Subcutaneous adipose tissue (tissue), 4 donors: ENCODE results near the gene DNASE1L1. TPM values are rescaled to one million over a fixed set of nuclear protein-coding genes. Genes with fewer than 3 reads are reported as not detected.

Experiments used
- small RNA-seq: library from RNA; depleted of rRNA; stranded (forward); fragments of <200 nt; gene quantifications from one replicate; pipeline ENCODE3, GENCODE V24; 2016
- total RNA-seq, 4 donors: library from RNA; depleted of rRNA; stranded (reverse); fragments of >200 nt; gene quantifications; one replicate each; pipeline ENCODE4 v1.1.0, GENCODE V29; 2016
- TF ChIP-seq, protein P1 (sequence below): fragments of 450-650 bp; IDR thresholded peaks from one replicate; pipeline ENCODE4 v1.5.1; 2016; ENCODE audit warnings: low read depth, mild to moderate bottlenecking, control low read depth, antibody characterized with exemption, moderate library complexity

The DNASE1L1 gene
- total RNA-seq, 4 donors from 2014 or later = 22.2 to 42.8 (median 38.0) TPM

DNA sequence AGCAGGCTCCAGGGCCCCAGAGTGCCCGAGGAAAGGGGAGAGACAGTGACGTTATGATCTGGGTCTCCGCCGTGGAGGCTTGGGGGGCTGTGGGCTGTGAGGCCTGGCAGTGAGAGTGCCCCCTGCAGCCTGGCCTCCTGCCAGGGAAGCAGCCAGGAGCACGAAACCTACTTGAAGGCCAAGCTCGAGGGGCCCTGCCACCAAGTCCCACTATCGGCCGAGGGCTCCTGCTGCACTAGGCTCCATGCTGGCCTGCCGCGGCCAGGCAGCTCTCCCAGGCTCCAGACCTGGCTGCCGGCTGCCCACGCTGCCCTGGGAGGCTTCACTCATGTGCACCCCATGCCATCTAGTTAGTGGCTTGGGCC, 53.3 kb downstream of the DNASE1L1 start:
- TF ChIP-seq, protein P1, sequence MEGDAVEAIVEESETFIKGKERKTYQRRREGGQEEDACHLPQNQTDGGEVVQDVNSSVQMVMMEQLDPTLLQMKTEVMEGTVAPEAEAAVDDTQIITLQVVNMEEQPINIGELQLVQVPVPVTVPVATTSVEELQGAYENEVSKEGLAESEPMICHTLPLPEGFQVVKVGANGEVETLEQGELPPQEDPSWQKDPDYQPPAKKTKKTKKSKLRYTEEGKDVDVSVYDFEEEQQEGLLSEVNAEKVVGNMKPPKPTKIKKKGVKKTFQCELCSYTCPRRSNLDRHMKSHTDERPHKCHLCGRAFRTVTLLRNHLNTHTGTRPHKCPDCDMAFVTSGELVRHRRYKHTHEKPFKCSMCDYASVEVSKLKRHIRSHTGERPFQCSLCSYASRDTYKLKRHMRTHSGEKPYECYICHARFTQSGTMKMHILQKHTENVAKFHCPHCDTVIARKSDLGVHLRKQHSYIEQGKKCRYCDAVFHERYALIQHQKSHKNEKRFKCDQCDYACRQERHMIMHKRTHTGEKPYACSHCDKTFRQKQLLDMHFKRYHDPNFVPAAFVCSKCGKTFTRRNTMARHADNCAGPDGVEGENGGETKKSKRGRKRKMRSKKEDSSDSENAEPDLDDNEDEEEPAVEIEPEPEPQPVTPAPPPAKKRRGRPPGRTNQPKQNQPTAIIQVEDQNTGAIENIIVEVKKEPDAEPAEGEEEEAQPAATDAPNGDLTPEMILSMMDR = no peak

DNA sequence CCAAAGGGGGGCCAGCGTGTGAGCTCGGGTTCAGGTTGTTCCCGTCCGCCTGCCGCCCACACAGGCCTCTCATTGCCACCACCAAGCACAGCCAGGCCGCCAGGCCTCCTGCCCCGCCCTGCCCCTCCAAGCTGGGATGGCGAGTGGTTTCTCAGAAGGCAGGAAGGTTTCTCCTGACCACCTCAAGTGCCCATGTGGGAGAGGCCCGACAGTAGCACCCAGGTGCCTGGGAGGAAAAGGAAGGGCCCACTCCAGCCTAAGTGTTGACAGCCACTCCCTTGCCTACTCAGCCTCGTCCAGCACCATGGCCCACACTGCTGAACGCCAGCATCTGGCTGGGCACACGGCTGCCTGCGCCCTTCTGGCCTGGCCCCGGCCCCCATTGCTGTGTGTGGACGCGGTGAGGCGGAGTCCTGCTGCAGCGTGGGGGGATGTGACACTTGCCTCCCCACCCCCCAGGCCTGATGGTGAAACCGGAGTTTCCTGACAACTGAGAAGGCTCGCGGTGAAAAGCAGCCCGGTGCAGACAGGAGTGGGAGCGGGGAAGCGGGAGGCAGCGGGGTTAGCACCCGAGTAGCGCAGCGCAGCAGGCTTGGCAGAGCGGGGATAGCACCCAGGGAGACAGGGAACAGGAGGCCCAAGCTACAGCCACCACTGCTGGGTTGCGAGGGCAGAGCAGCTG, 53.8 kb downstream of the DNASE1L1 start:
- TF ChIP-seq, protein P1 = no peak

DNA sequence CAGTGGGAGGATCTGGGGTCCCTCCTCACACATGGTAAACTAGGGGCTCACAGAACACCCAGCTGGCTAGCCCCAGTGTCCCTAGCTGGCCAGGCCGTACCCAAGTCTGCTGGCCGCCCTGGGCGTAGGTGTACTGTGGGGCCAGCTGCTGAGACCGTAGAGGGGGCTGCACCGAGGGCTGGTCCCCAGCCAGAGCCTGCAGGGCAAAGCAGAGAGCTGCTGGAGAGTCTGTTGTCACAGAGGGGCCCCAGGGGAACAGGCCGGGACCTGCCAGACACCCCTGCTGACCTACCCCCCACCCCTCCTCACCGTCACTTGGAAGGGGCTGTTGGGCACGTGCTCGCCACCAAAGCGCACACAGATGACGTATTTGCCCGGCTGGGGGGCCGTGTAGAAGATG, 54.5 kb downstream of the DNASE1L1 start:
- TF ChIP-seq, protein P1 = no peak

- TF ChIP-seq, protein P1 = no peak
These were observed 55.0 kb downstream of the DNASE1L1 start for GRCh38 chrX:154354013-154354412.

DNA sequence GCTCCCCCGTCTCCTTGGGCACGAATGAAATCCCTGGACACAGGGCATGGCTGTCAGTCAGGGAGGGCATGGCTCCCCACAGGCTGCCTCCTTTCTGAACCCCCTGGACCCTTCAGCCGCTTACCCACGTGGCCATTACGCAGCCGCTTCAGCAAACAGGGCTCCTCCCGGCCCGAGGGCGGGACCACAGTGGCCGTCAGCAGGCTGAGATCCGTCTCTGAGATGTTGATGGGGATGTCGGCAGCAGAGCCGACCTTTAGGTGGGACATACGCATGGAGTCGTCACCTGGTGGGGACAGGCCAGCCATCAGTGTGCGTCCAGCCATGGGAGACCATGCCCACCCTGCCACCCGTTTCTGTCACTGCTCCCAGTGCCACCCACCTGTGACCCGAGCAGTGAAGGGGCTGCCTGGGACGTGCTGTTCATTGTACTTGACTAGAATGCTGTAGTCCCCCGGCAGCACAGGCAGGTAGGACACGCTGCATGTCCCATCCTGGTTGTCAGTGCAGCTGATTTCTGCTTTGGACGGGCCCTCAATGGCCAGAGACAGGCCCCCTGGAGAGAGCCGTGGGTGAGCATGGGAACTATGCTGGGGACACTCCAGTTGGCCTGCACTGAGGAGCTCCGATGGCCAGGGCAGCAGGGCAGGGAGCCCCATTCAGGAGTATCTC, 55.7 kb downstream of the DNASE1L1 start:
- TF ChIP-seq, protein P1 = no peak

DNA sequence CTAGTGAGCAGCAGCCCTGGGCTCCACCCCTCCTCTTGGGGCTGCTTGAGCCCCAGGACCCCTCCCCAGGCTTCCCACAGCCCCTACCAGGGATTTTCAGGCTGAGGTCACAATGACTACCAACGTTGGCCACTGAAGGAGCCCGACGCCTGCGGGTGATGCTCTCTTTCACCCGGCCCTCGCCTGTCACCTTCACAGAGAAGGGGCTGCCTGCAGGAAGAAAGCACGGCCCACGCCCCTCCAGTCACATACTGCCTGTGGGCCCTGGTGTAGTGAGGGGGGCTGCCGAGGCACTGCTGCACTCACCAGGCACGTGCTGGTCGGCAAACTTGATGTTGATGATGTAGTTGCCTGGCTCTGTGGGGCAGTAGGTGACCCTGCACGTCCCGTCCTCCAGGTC, 56.6 kb downstream of the DNASE1L1 start:
- TF ChIP-seq, protein P1 = no peak

GRCh38 chrX:154352012-154352401, 57.0 kb downstream of the DNASE1L1 start:
- TF ChIP-seq, protein P1 = no peak

Small RNA genes within 50 kb of the gene (small RNA-seq; reads per million reads assigned to genes)
- gene MIR6858 = 0.36 reads per million
- gene SNORA70 = not detected

Other genes with a start within 250 kb of the DNASE1L1 start
- not detected for gene OPN1MW, start 226.7 kb downstream of the DNASE1L1 start, total RNA-seq
- gene OPN1MW2, start 189.5 kb downstream of the DNASE1L1 start, total RNA-seq = not detected
- not detected for gene OPN1MW3, start 151.7 kb downstream of the DNASE1L1 start, total RNA-seq
- not detected for gene TEX28, start 114.1 kb downstream of the DNASE1L1 start, total RNA-seq
- gene TKTL1, start 113.5 kb downstream of the DNASE1L1 start, total RNA-seq = under 1 TPM in 2 of 4 donors, not detected in 2; 0.34 to 0.66 TPM
- 1,000 to 10,000 TPM in 1 of 4 donors, 100 to 1,000 TPM in 3; 462 to 1,045 (median 723) TPM for gene FLNA, start 34.6 kb downstream of the DNASE1L1 start, total RNA-seq
- gene EMD, start 30.0 kb downstream of the DNASE1L1 start, total RNA-seq = 10 to 100 TPM; 27.6 to 37.9 (median 30.2) TPM
- gene RPL10, start 10.9 kb downstream of the DNASE1L1 start, total RNA-seq = 1,000 to 10,000 TPM; 3,672 to 6,817 (median 5,466) TPM
- 100 to 1,000 TPM in 1 of 4 donors, 10 to 100 TPM in 3; 23.5 to 102 (median 40.7) TPM for gene TAFAZZIN, start 2.3 kb upstream of the DNASE1L1 start, total RNA-seq
- 10 to 100 TPM; 33.6 to 94.5 (median 43.9) TPM for gene ATP6AP1, start 19.4 kb upstream of the DNASE1L1 start, total RNA-seq
- gene GDI1, start 27.9 kb upstream of the DNASE1L1 start, total RNA-seq = 10 to 100 TPM; 45.3 to 89.7 (median 61.6) TPM
- gene FAM50A, start 34.9 kb upstream of the DNASE1L1 start, total RNA-seq = 100 to 1,000 TPM in 2 of 4 donors, 10 to 100 TPM in 2; 37.3 to 104 (median 78.3) TPM
- 10 to 100 TPM in 3 of 4 donors, 1 to 10 TPM in 1; 5.6 to 17.9 (median 11.6) TPM for gene PLXNA3, start 49.0 kb upstream of the DNASE1L1 start, total RNA-seq
- 10 to 100 TPM in 3 of 4 donors, 1 to 10 TPM in 1; 5.7 to 17.0 (median 14.9) TPM for gene LAGE3, start 70.0 kb upstream of the DNASE1L1 start, total RNA-seq
- gene UBL4A, start 77.4 kb upstream of the DNASE1L1 start, total RNA-seq = 10 to 100 TPM; 26.7 to 32.6 (median 30.1) TPM
- 10 to 100 TPM in 3 of 4 donors, 1 to 10 TPM in 1; 8.2 to 18.3 (median 15.9) TPM for gene SLC10A3, start 81.4 kb upstream of the DNASE1L1 start, total RNA-seq
- 10 to 100 TPM; 10.1 to 49.7 (median 38.3) TPM for gene FAM3A, start 107.0 kb upstream of the DNASE1L1 start, total RNA-seq
- gene G6PD, start 137.6 kb upstream of the DNASE1L1 start, total RNA-seq = 10 to 100 TPM; 37.2 to 90.6 (median 46.5) TPM
- 10 to 100 TPM in 2 of 4 donors, 1 to 10 TPM in 2; 8.5 to 19.0 (median 11.4) TPM for gene IKBKG, start 138.4 kb upstream of the DNASE1L1 start, total RNA-seq
- not detected for gene CTAG1A, start 175.9 kb upstream of the DNASE1L1 start, total RNA-seq
- gene CTAG1B, start 210.0 kb upstream of the DNASE1L1 start, total RNA-seq = not detected
- gene CTAG2, start 244.3 kb upstream of the DNASE1L1 start, total RNA-seq = not detected